ENCODE measurements around the gene PATJ. TPM values are rescaled to one million over a fixed set of nuclear protein-coding genes. Genes with fewer than 3 reads are reported as not detected.

PATJ gene
- total and polyA plus RNA-seq, 10 donors, result 2.3 to 32.2 (median 17.7) TPM

- Histone ChIP-seq H3K36me3 (no peaks in the 10 kb centered on the region), H3K27ac (peak overlapping the region in 7 of 8 donors; percentile 89 to 94 (median 92)), H3K27me3 (replicated peaks in 1 of 7) (peaks cover 0 to 13% (median 0%) of the 10 kb centered on the region in 7 donors), H3K9me3 (no peaks in the 10 kb centered on the region), H3K4me3 (peak overlapping the region in 1 of 8 donors; percentile 79), H3K4me1 (peaks cover 7 to 44% (median 22%) of the 10 kb centered on the region in 6 donors)
- DNase-seq, result no peak
- intact Hi-C loops (cut with DNase I; ENCODE audit: low total_unique reads), result no loop called here
- WGBS, 5 donors, result 90 to 94% (median 90%) methylated on average over 6 of the region's 6 CpGs
- TF ChIP-seq POLR2AphosphoS5 (IDR thresholded peaks at IDR 0.05) (no peak), POLR2A (IDR thresholded peaks at IDR 0.05) (no peak)
- TF ChIP-seq, protein P1, sequence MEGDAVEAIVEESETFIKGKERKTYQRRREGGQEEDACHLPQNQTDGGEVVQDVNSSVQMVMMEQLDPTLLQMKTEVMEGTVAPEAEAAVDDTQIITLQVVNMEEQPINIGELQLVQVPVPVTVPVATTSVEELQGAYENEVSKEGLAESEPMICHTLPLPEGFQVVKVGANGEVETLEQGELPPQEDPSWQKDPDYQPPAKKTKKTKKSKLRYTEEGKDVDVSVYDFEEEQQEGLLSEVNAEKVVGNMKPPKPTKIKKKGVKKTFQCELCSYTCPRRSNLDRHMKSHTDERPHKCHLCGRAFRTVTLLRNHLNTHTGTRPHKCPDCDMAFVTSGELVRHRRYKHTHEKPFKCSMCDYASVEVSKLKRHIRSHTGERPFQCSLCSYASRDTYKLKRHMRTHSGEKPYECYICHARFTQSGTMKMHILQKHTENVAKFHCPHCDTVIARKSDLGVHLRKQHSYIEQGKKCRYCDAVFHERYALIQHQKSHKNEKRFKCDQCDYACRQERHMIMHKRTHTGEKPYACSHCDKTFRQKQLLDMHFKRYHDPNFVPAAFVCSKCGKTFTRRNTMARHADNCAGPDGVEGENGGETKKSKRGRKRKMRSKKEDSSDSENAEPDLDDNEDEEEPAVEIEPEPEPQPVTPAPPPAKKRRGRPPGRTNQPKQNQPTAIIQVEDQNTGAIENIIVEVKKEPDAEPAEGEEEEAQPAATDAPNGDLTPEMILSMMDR (IDR thresholded peaks at IDR 0.05 in 8 of 11, conservative IDR thresholded peaks at IDR 0.05 in 3 of 11), result no peak
These were observed 1.7 kb downstream of the PATJ start for GRCh38 chr1:61743716-61744580.

DNA sequence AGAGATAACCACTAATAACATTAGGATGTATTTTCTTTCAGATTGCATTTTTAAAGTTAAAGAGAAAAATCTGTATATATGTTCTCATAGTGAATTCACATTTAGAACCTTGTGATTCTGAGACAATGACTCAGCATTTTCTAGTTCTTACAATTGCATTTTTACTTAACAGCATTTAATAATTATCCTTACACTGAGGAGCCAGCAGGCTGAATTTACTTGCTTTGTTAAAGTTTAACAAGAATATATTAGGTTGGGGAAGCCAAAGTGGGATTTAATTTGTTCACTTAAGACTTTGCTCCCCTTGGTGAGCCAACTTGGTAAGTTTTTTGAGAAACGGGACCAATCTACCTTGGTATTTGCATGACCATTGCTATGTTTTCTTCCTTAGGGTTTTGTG, 4.5 kb downstream of the PATJ start:
- DNase-seq, result no peak
- no peaks in the 10 kb centered on the region for H3K36me3 ChIP-seq
- intact Hi-C loops (cut with DNase I; ENCODE audit: low total_unique reads), result no loop called here
- no peak overlapping the region for H3K4me3 ChIP-seq
- H3K4me1 ChIP-seq, result peaks cover 1 to 33% (median 13%) of the 10 kb centered on the region in 6 donors
- peaks cover 0 to 13% (median 0%) of the 10 kb centered on the region in 7 donors for H3K27me3 ChIP-seq (replicated peaks in 1 of 7)
- H3K27ac ChIP-seq, result peak overlapping the region in 1 of 8 donors; percentile 12
- 0 to 95% (median 44%) methylated on average over 1 of the region's 1 CpG for whole genome bisulfite sequencing, 5 donors
- H3K9me3 ChIP-seq, result no peaks in the 10 kb centered on the region
- TF ChIP-seq POLR2AphosphoS5 (IDR thresholded peaks at IDR 0.05) (no peak), POLR2A (IDR thresholded peaks at IDR 0.05) (no peak)
- TF ChIP-seq, protein P1 (IDR thresholded peaks at IDR 0.05 in 8 of 11, conservative IDR thresholded peaks at IDR 0.05 in 3 of 11), result no peak

GRCh38 chr1:61748566-61748965, 6.3 kb downstream of the PATJ start:
- H3K27me3 ChIP-seq (replicated peaks in 1 of 7), result no peaks in the 10 kb centered on the region
- no peak for TF ChIP-seq POLR2AphosphoS5 (IDR thresholded peaks at IDR 0.05)
- TF ChIP-seq, protein P1 (IDR thresholded peaks at IDR 0.05 in 8 of 11, conservative IDR thresholded peaks at IDR 0.05 in 3 of 11), result no peak
- no peak for TF ChIP-seq POLR2A (IDR thresholded peaks at IDR 0.05)
- intact Hi-C loops (cut with DNase I; ENCODE audit: low total_unique reads), result no loop called here
- no peaks in the 10 kb centered on the region for H3K36me3 ChIP-seq
- H3K9me3 ChIP-seq, result no peaks in the 10 kb centered on the region
- peaks cover 0 to 18% (median 4%) of the 10 kb centered on the region in 6 donors for H3K4me1 ChIP-seq
- DNase-seq, result no peak
- no peak overlapping the region for H3K27ac ChIP-seq
- WGBS, 5 donors, result 87 to 100% (median 97%) methylated on average over 4 of the region's 4 CpGs
- H3K4me3 ChIP-seq, result no peak overlapping the region

- no peak for TF ChIP-seq POLR2A (IDR thresholded peaks at IDR 0.05)
- TF ChIP-seq, protein P1 (IDR thresholded peaks at IDR 0.05 in 8 of 11, conservative IDR thresholded peaks at IDR 0.05 in 3 of 11), result no peak
- no peak for TF ChIP-seq POLR2AphosphoS5 (IDR thresholded peaks at IDR 0.05)
- no peaks in the 10 kb centered on the region for H3K9me3 ChIP-seq
- H3K4me3 ChIP-seq, result no peak overlapping the region
- H3K27me3 ChIP-seq (replicated peaks in 1 of 7), result no peaks in the 10 kb centered on the region
- 89 to 98% (median 95%) methylated on average over 2 of the region's 2 CpGs for WGBS, 5 donors
- no peak for DNase-seq
- H3K36me3 ChIP-seq, result no peaks in the 10 kb centered on the region
- intact Hi-C loops (cut with DNase I; ENCODE audit: low total_unique reads), result no loop called here
- no peak overlapping the region for H3K27ac ChIP-seq
- peaks cover 0 to 12% (median 0%) of the 10 kb centered on the region in 6 donors for H3K4me1 ChIP-seq
These were observed 7.3 kb downstream of the PATJ start for GRCh38 chr1:61749574-61749973.
